HG03558 (cell line): ENCODE measurements around the gene LRRC10.
A peak's percentile ranks its signal among the peaks of the same experiment; 100 is the strongest.
"Not testable (repeated sequence)": the region's sequence is repeated elsewhere in the genome, so short reads cannot be mapped to it uniquely, and the experiment has no call there.

Experiments used
- ATAC-seq: cut with Tn5 transposase; IDR thresholded peaks from one replicate; pipeline ENCODE4 v1.9.1; 2021; ENCODE audit warnings: moderate number of reproducible peaks; ENCODE audit not compliant: unreplicated experiment; ENCODE audit errors: extremely low read depth

LRRC10 gene

GRCh38 chr12:69620921-69621320 is 10.2 kb upstream of the LRRC10 start:
- ATAC-seq, result no peak

GRCh38 chr12:69620077-69620476 is 9.4 kb upstream of the LRRC10 start:
- no peak for ATAC-seq

- ATAC-seq, result no peak
Observed at GRCh38 chr12:69619050-69619449, 8.3 kb upstream of the LRRC10 start.

GRCh38 chr12:69616025-69616424 is 5.3 kb upstream of the LRRC10 start:
- ATAC-seq, result no peak

GRCh38 chr12:69613351-69613750 is 2.6 kb upstream of the LRRC10 start:
- no peak for ATAC-seq

GRCh38 chr12:69610126-69610525 is 581 bp downstream of the LRRC10 start:
- ATAC-seq, result no peak

GRCh38 chr12:69608114-69608513 is 2.6 kb downstream of the LRRC10 start:
- no peak for ATAC-seq

GRCh38 chr12:69604275-69604674 is 6.4 kb downstream of the LRRC10 start:
- ATAC-seq, result not testable (repeated sequence)

- ATAC-seq, result not testable (repeated sequence)
Observed at GRCh38 chr12:69603556-69603955, 7.2 kb downstream of the LRRC10 start.

GRCh38 chr12:69602954-69603353 is 7.8 kb downstream of the LRRC10 start:
- no peak for ATAC-seq

GRCh38 chr12:69601962-69602685 is 8.6 kb downstream of the LRRC10 start:
- no peak for ATAC-seq

- no peak for ATAC-seq
Observed at GRCh38 chr12:69600804-69601203, 9.9 kb downstream of the LRRC10 start.

- ATAC-seq, result no peak
Observed at GRCh38 chr12:69598174-69598753, 12.4 kb downstream of the LRRC10 start.

GRCh38 chr12:69595689-69596088 is 15.0 kb downstream of the LRRC10 start:
- no peak for ATAC-seq

GRCh38 chr12:69589082-69589481 is 21.6 kb downstream of the LRRC10 start:
- ATAC-seq, result no peak

- no peak for ATAC-seq
Observed at GRCh38 chr12:69588527-69588926, 22.2 kb downstream of the LRRC10 start.

- peak; percentile 90 for ATAC-seq
Observed at GRCh38 chr12:69585189-69586062, 25.3 kb downstream of the LRRC10 start, which contains the start of gene CCT2. CCT2 (plus strand) TSS chr12:69585459; CDS start chr12:69585522, 63 bp downstream.

- ATAC-seq, result no peak
Observed at GRCh38 chr12:69583203-69583602, 27.5 kb downstream of the LRRC10 start.

- no peak for ATAC-seq
Observed at GRCh38 chr12:69580074-69580473, 30.6 kb downstream of the LRRC10 start.

GRCh38 chr12:69579029-69579428 is 31.7 kb downstream of the LRRC10 start:
- no peak for ATAC-seq

- no peak for ATAC-seq
Observed at GRCh38 chr12:69578283-69578682, 32.4 kb downstream of the LRRC10 start.
